ENCODE data around the gene RAD51B. TPM values are rescaled to one million over a fixed set of nuclear protein-coding genes. Genes with fewer than 3 reads are reported as not detected.

RAD51B gene
- total RNA-seq, 1 donor from 2014 or later = 16.7 TPM

DNA sequence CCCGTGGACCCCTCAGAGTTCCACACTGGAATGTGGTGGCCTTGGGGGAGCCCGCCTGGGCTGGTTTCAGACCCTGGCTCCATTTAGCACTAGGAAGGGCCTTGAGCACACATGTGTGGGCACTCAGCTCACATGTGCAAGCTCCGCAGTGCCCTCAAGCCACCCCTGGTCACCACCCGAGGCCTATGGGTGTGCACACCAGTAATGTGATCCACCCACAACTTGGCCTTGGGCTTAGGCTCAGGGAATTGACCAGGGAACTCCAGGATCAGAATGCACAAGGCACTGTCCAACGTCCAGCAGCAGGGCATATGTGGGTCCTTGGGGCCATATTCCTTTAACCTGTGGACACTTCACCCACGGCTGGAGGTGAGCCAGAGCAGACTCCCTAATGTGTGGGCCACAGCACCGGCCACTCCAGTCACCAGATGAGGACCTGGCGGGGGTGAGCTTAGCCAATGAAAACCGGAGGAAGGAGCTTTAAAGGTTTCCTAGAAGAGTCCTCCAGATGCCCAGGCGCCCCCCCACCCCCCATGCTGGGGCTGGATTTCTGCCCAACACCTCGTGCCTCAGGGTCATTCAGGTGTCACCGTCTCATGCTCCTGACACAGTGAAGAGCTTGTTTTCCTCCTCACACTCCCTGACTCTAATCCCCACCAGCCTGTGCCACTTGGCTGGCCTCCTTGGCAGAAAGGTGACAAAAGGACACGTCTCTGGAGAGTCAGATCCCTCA lies 764.1 kb downstream of the RAD51B start:
- TF ChIP-seq, protein P1, sequence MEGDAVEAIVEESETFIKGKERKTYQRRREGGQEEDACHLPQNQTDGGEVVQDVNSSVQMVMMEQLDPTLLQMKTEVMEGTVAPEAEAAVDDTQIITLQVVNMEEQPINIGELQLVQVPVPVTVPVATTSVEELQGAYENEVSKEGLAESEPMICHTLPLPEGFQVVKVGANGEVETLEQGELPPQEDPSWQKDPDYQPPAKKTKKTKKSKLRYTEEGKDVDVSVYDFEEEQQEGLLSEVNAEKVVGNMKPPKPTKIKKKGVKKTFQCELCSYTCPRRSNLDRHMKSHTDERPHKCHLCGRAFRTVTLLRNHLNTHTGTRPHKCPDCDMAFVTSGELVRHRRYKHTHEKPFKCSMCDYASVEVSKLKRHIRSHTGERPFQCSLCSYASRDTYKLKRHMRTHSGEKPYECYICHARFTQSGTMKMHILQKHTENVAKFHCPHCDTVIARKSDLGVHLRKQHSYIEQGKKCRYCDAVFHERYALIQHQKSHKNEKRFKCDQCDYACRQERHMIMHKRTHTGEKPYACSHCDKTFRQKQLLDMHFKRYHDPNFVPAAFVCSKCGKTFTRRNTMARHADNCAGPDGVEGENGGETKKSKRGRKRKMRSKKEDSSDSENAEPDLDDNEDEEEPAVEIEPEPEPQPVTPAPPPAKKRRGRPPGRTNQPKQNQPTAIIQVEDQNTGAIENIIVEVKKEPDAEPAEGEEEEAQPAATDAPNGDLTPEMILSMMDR (conservative IDR thresholded peaks at IDR 0.05) = no peak
- no peaks in the 10 kb centered on the region for H3K9me3 Mint-ChIP-seq
- H3K27me3 Mint-ChIP-seq (ENCODE audit: low read depth) = no peaks in the 10 kb centered on the region
- DNase-seq (ENCODE audit: low read depth, low spot score) = no peak
- H3K4me3 Mint-ChIP-seq = no peak overlapping the region
- H3K36me3 Mint-ChIP-seq (ENCODE audit: low read depth) = peaks cover 8% of the 10 kb centered on the region
- H3K27ac Mint-ChIP-seq (ENCODE audit: unreplicated experiment) = no peak overlapping the region
- H3K4me1 Mint-ChIP-seq = peaks cover 55% of the 10 kb centered on the region

DNA sequence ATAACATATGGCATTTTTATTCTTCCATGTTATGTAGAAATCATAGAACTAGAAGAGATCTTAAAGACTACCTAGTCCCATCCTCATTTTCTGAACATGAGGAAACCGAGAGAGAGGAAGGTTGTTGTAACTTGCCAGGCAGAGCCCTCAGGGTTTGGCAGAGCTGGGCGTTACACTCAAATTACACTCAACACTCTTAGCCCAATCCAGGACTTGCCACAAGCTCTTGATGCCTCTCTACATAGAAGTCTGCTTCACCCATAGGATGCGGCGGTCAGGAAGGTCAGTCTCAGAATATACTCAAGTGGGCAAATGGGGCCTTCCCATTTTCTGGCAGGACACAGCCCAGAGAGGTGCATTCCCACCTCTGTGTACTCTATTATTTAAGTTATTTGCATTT lies 765.2 kb downstream of the RAD51B start:
- Mint-ChIP-seq H3K27ac (ENCODE audit: unreplicated experiment) (no peak overlapping the region), H3K9me3 (no peaks in the 10 kb centered on the region), H3K36me3 (ENCODE audit: low read depth) (peaks cover 8% of the 10 kb centered on the region), H3K4me1 (peaks cover 62% of the 10 kb centered on the region), H3K27me3 (ENCODE audit: low read depth) (no peaks in the 10 kb centered on the region), H3K4me3 (no peak overlapping the region)
- TF ChIP-seq, protein P1 (conservative IDR thresholded peaks at IDR 0.05) = no peak
- DNase-seq (ENCODE audit: low read depth, low spot score) = no peak

GRCh38 chr14:68585690-68586089 lies 766.1 kb downstream of the RAD51B start:
- peak overlapping the region; percentile 49 for H3K4me3 Mint-ChIP-seq
- H3K27ac Mint-ChIP-seq (ENCODE audit: unreplicated experiment) = peak overlapping the region; percentile 91
- no peaks in the 10 kb centered on the region for H3K9me3 Mint-ChIP-seq
- H3K4me1 Mint-ChIP-seq = peaks cover 59% of the 10 kb centered on the region
- H3K36me3 Mint-ChIP-seq (ENCODE audit: low read depth) = peaks cover 8% of the 10 kb centered on the region
- H3K27me3 Mint-ChIP-seq (ENCODE audit: low read depth) = no peaks in the 10 kb centered on the region
- TF ChIP-seq, protein P1 (conservative IDR thresholded peaks at IDR 0.05) = no peak
- no peak for DNase-seq (ENCODE audit: low read depth, low spot score)

GRCh38 chr14:68586896-68587751 lies 767.5 kb downstream of the RAD51B start:
- H3K4me1 Mint-ChIP-seq = peaks cover 54% of the 10 kb centered on the region
- TF ChIP-seq, protein P1 (conservative IDR thresholded peaks at IDR 0.05) = no peak
- no peaks in the 10 kb centered on the region for H3K9me3 Mint-ChIP-seq
- H3K36me3 Mint-ChIP-seq (ENCODE audit: low read depth) = peaks cover 3% of the 10 kb centered on the region
- H3K4me3 Mint-ChIP-seq = no peak overlapping the region
- no peak for DNase-seq (ENCODE audit: low read depth, low spot score)
- peak overlapping the region; percentile 62 for H3K27ac Mint-ChIP-seq (ENCODE audit: unreplicated experiment)
- H3K27me3 Mint-ChIP-seq (ENCODE audit: low read depth) = no peaks in the 10 kb centered on the region

GRCh38 chr14:68587931-68588330 lies 768.4 kb downstream of the RAD51B start:
- TF ChIP-seq, protein P1 (conservative IDR thresholded peaks at IDR 0.05) = no peak
- Mint-ChIP-seq H3K27me3 (ENCODE audit: low read depth) (no peaks in the 10 kb centered on the region), H3K9me3 (no peaks in the 10 kb centered on the region), H3K27ac (ENCODE audit: unreplicated experiment) (no peak overlapping the region), H3K36me3 (ENCODE audit: low read depth) (no peaks in the 10 kb centered on the region), H3K4me1 (peaks cover 54% of the 10 kb centered on the region), H3K4me3 (peak overlapping the region; percentile 52)
- no peak for DNase-seq (ENCODE audit: low read depth, low spot score)
